ENCODE data around the gene PARN. TPM values are rescaled to one million over a fixed set of nuclear protein-coding genes. Genes with fewer than 3 reads are reported as not detected.

PARN gene
- total and polyA plus RNA-seq, 9 of the 15 experiments (the other 6 are each of a cell fraction or from before 2014, with no cell fraction given), result 9.6 to 51.3 (median 40.4) TPM

DNA sequence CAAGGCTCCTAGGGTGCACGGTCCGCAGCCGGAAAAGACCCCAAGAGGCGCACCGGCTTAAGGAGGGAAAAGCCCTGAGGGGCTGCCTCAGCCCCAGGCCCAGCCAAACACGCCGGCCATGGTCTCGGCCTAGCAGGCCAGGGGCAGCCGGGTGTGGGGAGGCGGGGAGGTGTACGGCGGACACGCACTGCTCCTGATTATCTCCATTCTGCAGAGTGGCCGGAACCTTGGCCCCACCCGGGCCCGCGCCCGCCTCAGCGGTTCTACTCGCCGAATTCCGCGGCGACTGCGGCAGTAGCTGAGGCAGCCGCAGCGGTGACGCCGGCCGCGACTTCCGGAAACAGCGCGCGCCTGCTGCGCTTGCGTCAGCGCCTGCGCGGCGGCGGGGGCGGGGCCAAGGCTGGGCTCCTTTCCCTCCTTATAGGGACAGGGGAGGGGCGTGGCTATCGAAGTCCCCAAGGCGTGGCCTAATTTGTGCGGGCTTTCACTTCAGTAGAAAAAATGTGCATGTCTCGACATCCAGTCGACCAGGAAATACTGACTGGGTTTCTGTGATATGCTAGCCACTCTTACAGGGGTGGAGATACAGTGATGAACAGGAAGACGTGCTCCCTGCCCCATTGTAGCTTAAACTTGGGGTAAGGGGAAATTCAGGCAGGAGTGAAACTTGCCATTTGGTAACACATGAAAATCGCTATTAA, at the start of gene PARN (continued):
- no peak for TF ChIP-seq SFPQ (IDR thresholded peaks at IDR 0.05; ENCODE audit: low read depth, low read length)
- TF ChIP-seq PHB2 (IDR thresholded peaks at IDR 0.05; ENCODE audit: low read depth), result no peak
- no peak for TF ChIP-seq MAFF (IDR thresholded peaks at IDR 0.05; ENCODE audit: low read length)
- TF ChIP-seq ZNF24 (IDR thresholded peaks at IDR 0.05), result peak; percentile 90
- TF ChIP-seq POLR2B (IDR thresholded peaks at IDR 0.05; ENCODE audit: low read depth, partially characterized antibody), result peak; percentile 80
- TF ChIP-seq, protein P1, sequence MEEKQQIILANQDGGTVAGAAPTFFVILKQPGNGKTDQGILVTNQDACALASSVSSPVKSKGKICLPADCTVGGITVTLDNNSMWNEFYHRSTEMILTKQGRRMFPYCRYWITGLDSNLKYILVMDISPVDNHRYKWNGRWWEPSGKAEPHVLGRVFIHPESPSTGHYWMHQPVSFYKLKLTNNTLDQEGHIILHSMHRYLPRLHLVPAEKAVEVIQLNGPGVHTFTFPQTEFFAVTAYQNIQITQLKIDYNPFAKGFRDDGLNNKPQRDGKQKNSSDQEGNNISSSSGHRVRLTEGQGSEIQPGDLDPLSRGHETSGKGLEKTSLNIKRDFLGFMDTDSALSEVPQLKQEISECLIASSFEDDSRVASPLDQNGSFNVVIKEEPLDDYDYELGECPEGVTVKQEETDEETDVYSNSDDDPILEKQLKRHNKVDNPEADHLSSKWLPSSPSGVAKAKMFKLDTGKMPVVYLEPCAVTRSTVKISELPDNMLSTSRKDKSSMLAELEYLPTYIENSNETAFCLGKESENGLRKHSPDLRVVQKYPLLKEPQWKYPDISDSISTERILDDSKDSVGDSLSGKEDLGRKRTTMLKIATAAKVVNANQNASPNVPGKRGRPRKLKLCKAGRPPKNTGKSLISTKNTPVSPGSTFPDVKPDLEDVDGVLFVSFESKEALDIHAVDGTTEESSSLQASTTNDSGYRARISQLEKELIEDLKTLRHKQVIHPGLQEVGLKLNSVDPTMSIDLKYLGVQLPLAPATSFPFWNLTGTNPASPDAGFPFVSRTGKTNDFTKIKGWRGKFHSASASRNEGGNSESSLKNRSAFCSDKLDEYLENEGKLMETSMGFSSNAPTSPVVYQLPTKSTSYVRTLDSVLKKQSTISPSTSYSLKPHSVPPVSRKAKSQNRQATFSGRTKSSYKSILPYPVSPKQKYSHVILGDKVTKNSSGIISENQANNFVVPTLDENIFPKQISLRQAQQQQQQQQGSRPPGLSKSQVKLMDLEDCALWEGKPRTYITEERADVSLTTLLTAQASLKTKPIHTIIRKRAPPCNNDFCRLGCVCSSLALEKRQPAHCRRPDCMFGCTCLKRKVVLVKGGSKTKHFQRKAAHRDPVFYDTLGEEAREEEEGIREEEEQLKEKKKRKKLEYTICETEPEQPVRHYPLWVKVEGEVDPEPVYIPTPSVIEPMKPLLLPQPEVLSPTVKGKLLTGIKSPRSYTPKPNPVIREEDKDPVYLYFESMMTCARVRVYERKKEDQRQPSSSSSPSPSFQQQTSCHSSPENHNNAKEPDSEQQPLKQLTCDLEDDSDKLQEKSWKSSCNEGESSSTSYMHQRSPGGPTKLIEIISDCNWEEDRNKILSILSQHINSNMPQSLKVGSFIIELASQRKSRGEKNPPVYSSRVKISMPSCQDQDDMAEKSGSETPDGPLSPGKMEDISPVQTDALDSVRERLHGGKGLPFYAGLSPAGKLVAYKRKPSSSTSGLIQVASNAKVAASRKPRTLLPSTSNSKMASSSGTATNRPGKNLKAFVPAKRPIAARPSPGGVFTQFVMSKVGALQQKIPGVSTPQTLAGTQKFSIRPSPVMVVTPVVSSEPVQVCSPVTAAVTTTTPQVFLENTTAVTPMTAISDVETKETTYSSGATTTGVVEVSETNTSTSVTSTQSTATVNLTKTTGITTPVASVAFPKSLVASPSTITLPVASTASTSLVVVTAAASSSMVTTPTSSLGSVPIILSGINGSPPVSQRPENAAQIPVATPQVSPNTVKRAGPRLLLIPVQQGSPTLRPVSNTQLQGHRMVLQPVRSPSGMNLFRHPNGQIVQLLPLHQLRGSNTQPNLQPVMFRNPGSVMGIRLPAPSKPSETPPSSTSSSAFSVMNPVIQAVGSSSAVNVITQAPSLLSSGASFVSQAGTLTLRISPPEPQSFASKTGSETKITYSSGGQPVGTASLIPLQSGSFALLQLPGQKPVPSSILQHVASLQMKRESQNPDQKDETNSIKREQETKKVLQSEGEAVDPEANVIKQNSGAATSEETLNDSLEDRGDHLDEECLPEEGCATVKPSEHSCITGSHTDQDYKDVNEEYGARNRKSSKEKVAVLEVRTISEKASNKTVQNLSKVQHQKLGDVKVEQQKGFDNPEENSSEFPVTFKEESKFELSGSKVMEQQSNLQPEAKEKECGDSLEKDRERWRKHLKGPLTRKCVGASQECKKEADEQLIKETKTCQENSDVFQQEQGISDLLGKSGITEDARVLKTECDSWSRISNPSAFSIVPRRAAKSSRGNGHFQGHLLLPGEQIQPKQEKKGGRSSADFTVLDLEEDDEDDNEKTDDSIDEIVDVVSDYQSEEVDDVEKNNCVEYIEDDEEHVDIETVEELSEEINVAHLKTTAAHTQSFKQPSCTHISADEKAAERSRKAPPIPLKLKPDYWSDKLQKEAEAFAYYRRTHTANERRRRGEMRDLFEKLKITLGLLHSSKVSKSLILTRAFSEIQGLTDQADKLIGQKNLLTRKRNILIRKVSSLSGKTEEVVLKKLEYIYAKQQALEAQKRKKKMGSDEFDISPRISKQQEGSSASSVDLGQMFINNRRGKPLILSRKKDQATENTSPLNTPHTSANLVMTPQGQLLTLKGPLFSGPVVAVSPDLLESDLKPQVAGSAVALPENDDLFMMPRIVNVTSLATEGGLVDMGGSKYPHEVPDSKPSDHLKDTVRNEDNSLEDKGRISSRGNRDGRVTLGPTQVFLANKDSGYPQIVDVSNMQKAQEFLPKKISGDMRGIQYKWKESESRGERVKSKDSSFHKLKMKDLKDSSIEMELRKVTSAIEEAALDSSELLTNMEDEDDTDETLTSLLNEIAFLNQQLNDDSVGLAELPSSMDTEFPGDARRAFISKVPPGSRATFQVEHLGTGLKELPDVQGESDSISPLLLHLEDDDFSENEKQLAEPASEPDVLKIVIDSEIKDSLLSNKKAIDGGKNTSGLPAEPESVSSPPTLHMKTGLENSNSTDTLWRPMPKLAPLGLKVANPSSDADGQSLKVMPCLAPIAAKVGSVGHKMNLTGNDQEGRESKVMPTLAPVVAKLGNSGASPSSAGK (IDR thresholded peaks at IDR 0.05), result peak; percentile 65
- no peak; the same call in 1 of the 2 replicates for TF ChIP-seq SIN3B (IDR thresholded peaks at IDR 0.05; ENCODE audit: low read depth)
- 0 out of 2 replicates have a peak, but pooled peaks have one; percentile 34 for TF ChIP-seq ZNF175 (CRISPR knock-in tag; IDR thresholded peaks at IDR 0.05; ENCODE audit: low read depth)
- peak; percentile 81; the same call in 1 of the 2 replicates for TF ChIP-seq NR3C1 (CRISPR knock-in tag; IDR thresholded peaks at IDR 0.05)
- TF ChIP-seq ETV6 (IDR thresholded peaks at IDR 0.05; ENCODE audit: borderline replicate concordance in 1 of 2, low read depth in 2 of 2, low read length in 1 of 2), result no peak
- TF ChIP-seq ETV6 (CRISPR knock-in tag; IDR thresholded peaks at IDR 0.05; ENCODE audit: borderline replicate concordance), result no peak
- TF ChIP-seq ESRRB (CRISPR knock-in tag; IDR thresholded peaks at IDR 0.05; ENCODE audit: borderline replicate concordance), result no peak
- no peak for TF ChIP-seq MYNN (IDR thresholded peaks at IDR 0.05)
- TF ChIP-seq MYNN (CRISPR knock-in tag; IDR thresholded peaks at IDR 0.05), result no peak
- no peak for TF ChIP-seq CBX2 (IDR thresholded peaks at IDR 0.05; ENCODE audit: insufficient read depth, low read length, poor library complexity, severe bottlenecking)
- TF ChIP-seq RBFOX2 (IDR thresholded peaks at IDR 0.05; ENCODE audit: low read depth, low read length), result peak; percentile 98

Measured in K562 (cell line).